BE2C (cell line): Measurements from ENCODE around the gene GJA4.

Source experiments
- DNase-seq: peaks from one replicate; pipeline ENCODE4 v3.0.0-alpha.2; 2020
- H3K27me3 ChIP-seq: fragments of 250-450 bp; sonication (Bioruptor Pico); 2 replicates; pipeline ENCODE4 v1.5.1; 2020; ENCODE audit warnings: mild to moderate bottlenecking
- H3K36me3 ChIP-seq: fragments of 250-450 bp; sonication (Bioruptor Pico); 2 replicates; pipeline ENCODE4 v1.5.1; 2020; ENCODE audit warnings: mild to moderate bottlenecking
- H3K4me1 ChIP-seq: fragments of 250-450 bp; sonication (Bioruptor Pico); 2 replicates; pipeline ENCODE4 v1.5.1; 2020
- H3K4me3 ChIP-seq: 2 replicates; pipeline ENCODE4 v1.5.1; 2011; ENCODE audit warnings: low read depth, low read length
- H3K9me3 ChIP-seq: fragments of 250-450 bp; sonication (Bioruptor Pico); 2 replicates; pipeline ENCODE4 v1.5.1; 2020
- TF ChIP-seq, protein P1 (sequence below): IDR thresholded peaks from 2 replicates; pipeline ENCODE4 v1.5.1; 2012; ENCODE audit warnings: mild to moderate bottlenecking, low read depth, low read length

The GJA4 gene

DNA sequence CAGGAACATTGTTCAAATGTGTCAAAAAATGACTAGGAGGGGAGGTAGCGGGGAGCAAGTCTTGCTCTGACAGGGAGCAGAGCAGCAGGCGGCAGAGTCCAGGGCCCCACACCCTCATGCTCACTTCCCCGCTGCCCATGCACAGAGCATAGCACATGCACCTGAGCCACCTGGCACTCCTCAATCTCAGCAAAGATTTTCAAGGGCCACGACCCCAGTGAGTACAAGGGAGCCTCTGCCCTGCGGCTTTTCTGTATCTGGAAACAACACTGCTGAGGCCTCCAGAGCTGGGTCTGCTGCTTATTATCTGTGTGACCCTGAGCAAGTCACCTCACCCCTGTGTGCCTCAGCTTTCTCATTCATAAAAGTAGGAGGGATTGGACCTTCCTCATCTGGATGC is 12.8 kb upstream of the GJA4 start:
- Histone ChIP-seq H3K9me3 (no peaks in the 10 kb centered on the region), H3K27me3 (peaks cover 16% of the 10 kb centered on the region), H3K36me3 (no peaks in the 10 kb centered on the region), H3K4me3 (no peak overlapping the region), H3K4me1 (no peaks in the 10 kb centered on the region)
- no peak for DNase-seq
- TF ChIP-seq, protein P1, sequence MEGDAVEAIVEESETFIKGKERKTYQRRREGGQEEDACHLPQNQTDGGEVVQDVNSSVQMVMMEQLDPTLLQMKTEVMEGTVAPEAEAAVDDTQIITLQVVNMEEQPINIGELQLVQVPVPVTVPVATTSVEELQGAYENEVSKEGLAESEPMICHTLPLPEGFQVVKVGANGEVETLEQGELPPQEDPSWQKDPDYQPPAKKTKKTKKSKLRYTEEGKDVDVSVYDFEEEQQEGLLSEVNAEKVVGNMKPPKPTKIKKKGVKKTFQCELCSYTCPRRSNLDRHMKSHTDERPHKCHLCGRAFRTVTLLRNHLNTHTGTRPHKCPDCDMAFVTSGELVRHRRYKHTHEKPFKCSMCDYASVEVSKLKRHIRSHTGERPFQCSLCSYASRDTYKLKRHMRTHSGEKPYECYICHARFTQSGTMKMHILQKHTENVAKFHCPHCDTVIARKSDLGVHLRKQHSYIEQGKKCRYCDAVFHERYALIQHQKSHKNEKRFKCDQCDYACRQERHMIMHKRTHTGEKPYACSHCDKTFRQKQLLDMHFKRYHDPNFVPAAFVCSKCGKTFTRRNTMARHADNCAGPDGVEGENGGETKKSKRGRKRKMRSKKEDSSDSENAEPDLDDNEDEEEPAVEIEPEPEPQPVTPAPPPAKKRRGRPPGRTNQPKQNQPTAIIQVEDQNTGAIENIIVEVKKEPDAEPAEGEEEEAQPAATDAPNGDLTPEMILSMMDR, result no peak

DNA sequence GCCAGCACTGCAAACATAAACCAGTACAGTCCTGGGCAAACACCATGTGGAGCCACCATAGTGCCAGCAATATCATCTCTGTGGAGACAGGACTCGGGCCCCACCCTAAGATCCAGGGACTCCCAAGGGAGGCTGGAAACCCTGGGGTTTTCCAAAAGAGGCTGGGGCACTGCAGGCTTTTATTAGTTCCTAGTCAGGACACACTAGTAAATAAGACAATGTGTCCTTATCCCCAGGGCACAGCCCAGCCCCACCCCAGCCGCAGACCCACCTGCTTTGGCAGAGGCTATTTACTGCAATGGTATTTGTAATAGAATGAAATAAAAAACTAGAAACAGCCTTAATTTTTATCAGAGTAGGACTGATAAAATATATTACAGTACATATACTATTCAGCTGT is 12.3 kb upstream of the GJA4 start:
- Histone ChIP-seq H3K27me3 (peaks cover 16% of the 10 kb centered on the region), H3K4me3 (no peak overlapping the region), H3K4me1 (no peaks in the 10 kb centered on the region), H3K9me3 (no peaks in the 10 kb centered on the region), H3K36me3 (no peaks in the 10 kb centered on the region)
- no peak for DNase-seq
- TF ChIP-seq, protein P1, result no peak

DNA sequence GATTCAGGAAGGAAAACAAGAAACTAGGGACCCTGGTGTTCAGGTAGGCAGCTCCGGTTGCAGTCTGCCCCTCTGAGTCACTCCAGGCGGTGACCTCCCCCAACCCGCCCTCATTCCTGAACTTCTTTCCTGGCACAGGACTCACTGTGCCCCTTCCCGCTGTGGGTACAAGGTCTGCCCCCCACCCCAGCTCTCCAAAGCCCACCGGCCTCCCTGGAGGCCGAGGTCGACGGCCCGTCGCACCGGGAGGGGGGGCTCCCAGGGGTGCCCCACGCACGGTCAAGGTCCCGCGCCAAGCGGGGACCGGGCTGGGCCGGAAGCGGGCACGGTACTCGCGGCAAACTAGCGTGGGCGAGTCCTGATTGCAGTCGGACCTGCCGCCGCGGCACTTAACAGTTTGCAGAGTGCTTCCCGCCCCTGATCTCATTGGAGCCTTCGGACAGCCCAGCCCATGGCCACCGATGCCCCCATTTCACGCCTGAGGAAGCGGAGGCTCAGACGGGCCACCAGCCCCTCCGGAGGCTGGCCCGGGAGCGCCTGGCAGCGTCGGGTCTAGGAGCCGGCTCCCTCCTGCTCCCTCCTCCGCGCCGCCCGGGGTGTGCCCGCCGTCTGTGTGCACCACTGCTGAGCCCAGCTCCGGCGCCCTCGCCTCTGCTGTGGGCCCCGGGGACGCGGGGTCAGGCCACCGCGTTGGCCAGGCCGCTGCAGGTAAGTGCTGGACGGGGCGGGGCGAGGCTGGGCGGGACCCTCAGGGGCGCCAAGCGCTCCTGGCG is 11.5 kb upstream of the GJA4 start, which contains the start of gene GJB3:
Gene GJB3 (plus strand): TSS at position 144 of the 773 bp plus-strand sequence. CDS start 3,549 bp downstream, outside the sequence.
- Histone ChIP-seq H3K4me1 (no peaks in the 10 kb centered on the region), H3K36me3 (no peaks in the 10 kb centered on the region), H3K27me3 (peaks cover 16% of the 10 kb centered on the region), H3K9me3 (no peaks in the 10 kb centered on the region), H3K4me3 (no peak within 1 kb of the TSS; the same call in 1 of the 2 replicates)
- TF ChIP-seq, protein P1, result no peak
- no peak for DNase-seq

DNA sequence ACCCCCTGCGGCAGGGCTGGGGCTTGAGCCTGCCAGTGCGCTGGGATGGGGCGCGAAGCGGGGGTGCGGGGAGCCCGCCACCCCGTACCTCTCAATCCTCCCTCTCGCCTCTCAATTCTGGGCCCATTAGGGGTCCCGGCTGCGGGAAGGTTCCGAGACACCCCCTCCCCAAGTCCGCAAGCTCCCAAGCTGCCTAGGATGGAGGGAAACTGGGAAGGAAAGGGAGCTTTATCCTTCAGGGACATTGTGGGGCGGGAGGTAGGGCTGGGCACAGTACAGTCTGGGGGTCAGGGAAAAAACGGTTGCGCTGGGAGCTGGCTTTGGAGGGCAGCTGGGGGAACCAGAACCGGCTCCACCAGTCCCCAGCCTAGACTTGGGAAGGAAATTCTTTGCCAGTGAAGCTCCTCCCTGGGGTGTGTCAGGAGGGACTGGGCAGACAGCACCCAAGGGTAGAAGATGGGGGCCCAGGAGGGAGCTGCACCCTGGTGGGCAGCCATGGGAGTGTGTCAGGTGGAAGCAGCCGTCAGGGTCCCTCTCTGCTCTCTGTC is 10.9 kb upstream of the GJA4 start:
- Histone ChIP-seq H3K27me3 (peaks cover 16% of the 10 kb centered on the region), H3K9me3 (no peaks in the 10 kb centered on the region), H3K36me3 (no peaks in the 10 kb centered on the region), H3K4me3 (no peak overlapping the region), H3K4me1 (no peaks in the 10 kb centered on the region)
- DNase-seq, result no peak
- TF ChIP-seq, protein P1, result no peak

DNA sequence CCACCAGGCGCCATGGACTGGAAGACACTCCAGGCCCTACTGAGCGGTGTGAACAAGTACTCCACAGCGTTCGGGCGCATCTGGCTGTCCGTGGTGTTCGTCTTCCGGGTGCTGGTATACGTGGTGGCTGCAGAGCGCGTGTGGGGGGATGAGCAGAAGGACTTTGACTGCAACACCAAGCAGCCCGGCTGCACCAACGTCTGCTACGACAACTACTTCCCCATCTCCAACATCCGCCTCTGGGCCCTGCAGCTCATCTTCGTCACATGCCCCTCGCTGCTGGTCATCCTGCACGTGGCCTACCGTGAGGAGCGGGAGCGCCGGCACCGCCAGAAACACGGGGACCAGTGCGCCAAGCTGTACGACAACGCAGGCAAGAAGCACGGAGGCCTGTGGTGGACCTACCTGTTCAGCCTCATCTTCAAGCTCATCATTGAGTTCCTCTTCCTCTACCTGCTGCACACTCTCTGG is 8.0 kb upstream of the GJA4 start:
- Histone ChIP-seq H3K36me3 (no peaks in the 10 kb centered on the region), H3K27me3 (peaks cover 16% of the 10 kb centered on the region), H3K4me3 (no peak overlapping the region), H3K9me3 (no peaks in the 10 kb centered on the region), H3K4me1 (no peaks in the 10 kb centered on the region)
- TF ChIP-seq, protein P1, result no peak
- no peak for DNase-seq
